ENCODE measurements around the gene STIM1.
"Not testable (repeated sequence)": the region's sequence is repeated elsewhere in the genome, so short reads cannot be mapped to it uniquely, and the experiment has no call there.

STIM1 gene

GRCh38 chr11:3855808-3856491 lies 486 bp downstream of the STIM1 start:
- peak; percentile 50 to 81 (median 66) for DNase-seq

DNA sequence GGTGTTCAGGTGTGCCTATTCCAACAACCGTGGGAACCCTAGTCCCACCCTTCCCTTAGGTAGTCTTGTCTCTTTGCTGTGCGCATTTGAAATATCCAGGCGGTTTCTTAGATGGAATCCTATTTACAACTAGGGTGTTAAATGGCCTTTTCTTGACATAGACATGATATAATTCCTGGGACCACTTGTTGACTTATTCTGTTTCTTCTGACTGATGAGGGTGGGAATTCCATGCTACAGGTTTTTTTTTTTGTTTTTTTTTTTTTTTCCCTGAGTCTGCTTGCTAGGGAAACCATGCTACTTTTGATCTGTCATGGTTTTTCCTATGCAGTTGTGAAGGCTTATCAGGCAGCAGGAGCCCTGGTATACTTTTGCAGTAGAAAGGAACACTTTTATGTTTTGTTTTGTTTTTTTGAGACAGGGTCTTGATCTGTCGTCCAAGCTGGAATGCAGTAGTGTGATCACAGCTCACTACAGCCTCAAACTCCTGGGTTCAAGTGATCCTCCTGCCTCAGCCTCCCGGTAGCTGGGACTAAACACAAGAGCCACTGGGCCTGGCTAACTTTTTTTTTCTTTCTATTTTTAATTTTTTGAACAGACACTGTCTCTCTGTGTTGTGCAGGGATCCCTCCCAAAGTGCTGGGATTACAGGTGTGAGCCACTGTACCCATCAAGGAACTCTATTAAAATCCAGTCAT lies 1.5 kb downstream of the STIM1 start:
- DNase-seq: no peak

- DNase-seq: no peak
These were observed 2.2 kb downstream of the STIM1 start for GRCh38 chr11:3857628-3858027.

- DNase-seq: no peak
These were observed 4.0 kb downstream of the STIM1 start for GRCh38 chr11:3859373-3859881.

- peak in 1 of 4 experiments; percentile 34 for DNase-seq
These were observed 4.9 kb downstream of the STIM1 start for GRCh38 chr11:3860375-3860774.

GRCh38 chr11:3860898-3861393 lies 5.5 kb downstream of the STIM1 start:
- DNase-seq: not testable (repeated sequence)

DNA sequence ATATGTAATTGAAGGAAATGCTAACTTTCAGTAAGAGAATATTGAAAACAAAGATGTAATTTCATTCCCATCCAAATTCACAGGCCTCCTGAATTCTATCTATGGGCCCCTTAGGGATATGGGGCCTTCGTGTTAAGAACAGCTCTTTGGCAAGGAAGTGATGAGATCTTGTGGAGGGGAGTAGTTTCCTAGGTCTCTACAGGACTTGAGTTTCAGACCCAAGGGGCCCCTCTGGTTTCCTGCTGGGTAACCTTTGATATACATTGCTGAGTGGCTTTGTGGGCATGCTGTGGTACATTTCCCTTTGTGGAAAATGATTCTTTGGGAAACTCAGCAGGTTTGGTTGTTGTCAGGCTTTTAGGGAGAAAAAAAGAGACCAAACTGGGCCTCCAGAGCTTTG lies 6.2 kb downstream of the STIM1 start:
- DNase-seq: no peak

DNA sequence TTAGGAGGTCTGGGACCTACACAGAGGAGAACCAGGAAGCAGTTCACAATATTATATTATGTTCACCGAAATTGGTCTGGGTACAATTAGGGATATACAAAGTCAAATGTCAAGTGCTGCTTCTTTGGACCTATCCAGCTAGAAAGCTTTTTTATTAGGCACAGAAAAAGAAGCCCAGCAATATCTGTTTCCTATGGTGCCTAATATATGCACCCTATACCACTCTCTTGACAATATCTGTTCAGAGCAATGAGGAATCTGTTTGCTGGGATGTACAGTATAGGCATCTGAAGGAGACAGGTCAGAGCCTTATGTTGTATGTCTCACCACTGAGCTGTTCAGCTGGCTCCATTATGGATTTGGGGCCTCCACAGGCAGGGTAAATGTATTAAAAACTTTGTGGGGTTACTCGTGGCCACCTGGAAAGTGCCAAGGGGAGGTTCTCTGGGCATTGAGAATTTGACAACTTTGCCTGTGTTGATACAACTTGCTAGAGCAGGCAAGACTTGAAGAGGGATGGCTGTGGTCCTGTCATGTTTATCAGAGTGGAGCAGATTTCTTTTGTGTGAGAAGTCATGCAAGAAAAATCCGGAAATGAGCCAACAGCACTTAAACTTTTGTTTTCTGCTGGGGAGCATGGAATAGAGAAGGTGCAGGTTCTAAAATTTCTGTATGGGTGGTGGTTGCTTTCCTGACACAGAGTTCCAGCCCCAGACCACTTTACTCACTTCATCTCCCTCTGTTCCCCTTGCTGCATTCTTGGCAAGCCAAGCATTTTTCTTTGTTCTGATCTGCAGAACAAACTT lies 10.1 kb downstream of the STIM1 start:
- peak in 1 of 4 experiments; percentile 36 for DNase-seq

- DNase-seq: peak; percentile 43 to 77 (median 67)
These were observed 10.7 kb downstream of the STIM1 start for GRCh38 chr11:3866206-3866605.

GRCh38 chr11:3866836-3867208 lies 11.4 kb downstream of the STIM1 start:
- DNase-seq: no peak

DNA sequence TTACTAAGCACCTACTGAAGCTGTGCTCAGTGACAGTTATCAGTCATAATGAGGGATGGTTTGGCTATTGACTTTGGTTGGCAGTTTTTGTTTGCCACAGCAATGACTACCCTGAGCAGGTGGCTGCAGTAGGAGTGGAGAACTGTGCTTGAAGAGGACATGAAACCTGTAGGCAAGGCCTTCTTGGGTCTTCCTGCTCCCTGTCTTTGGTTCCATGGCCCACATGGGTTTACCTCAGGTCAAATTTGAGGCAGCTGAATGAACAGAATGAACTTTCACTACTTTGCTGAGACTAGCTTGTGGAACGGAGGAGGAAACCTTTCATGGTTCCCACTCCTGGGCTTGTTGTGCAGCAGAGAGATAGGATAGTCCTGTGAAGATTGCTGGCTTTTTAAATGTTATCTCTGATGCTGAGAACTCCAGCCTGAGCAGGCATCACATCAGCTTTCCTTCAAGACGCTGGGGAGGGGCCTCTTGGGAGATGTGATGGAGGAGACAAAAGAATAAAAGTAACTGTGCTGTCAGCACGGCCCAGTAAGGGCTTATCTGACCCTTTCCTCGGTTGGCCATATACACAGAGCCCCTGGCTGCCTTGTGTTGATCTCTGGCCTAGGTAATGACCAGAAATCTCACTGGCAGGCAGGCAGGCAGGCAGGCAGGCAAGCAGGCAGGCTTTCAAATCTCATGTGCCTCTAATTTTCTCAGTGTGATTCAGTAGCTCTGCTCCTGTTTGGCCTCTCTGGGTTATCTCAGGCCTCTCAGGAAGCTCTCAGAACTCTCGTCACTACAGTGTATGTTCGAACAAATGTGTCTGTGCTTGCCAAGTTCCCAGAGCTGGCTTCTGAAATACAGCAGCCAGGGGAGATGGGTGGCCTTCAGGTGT lies 12.0 kb downstream of the STIM1 start:
- DNase-seq: no peak

DNA sequence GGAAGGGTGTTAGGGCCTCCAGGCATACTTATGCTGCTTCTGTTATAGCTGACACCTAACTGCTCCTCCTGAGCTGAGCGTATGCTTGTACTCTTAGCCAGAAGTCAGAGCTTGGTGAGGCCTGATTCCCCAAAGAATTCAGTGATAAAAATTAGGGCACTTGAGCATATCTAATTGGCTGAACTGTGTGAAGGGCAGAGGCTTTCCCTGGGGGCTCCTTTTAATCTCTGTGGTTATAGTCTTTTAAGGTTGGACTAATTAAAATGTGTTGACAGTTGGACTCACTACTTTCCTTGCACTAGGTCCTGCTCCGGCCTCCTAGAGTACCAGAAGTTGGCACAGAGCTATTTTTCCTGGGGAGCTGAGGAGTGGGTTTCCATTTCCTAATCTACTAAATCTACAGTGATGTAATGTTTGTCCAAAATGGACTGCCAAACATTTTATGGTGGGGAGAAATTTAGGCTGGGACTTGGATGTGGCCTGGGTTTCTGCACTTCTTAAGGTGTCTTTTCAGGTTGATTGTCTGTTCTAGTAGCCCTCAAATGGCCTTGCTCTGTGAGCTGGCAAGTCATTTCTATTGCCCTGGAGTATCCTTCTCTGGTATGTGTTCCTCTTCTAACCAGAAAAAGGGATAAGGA lies 18.4 kb downstream of the STIM1 start:
- DNase-seq: no peak

DNA sequence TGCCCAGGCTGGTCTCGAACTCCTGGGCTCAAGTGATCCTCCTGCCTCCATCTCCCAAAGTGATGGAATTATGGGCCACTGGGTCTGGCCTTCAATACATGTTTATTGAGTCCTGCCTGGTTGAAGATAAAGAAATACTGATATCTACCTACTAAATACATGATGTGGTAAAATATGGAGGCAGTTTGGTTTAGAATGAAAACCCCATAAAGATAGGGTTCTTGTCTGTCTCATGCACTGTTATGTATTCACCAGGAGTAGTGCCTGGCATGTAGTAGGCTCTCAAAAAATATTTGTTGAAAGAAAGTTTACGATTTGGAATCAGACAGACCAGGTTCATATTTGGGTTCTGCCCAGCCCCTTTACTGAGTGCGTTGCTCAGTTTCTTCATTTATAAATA lies 21.1 kb downstream of the STIM1 start:
- no peak for DNase-seq

- DNase-seq: no peak
These were observed 22.1 kb downstream of the STIM1 start for GRCh38 chr11:3877364-3878257.

DNA sequence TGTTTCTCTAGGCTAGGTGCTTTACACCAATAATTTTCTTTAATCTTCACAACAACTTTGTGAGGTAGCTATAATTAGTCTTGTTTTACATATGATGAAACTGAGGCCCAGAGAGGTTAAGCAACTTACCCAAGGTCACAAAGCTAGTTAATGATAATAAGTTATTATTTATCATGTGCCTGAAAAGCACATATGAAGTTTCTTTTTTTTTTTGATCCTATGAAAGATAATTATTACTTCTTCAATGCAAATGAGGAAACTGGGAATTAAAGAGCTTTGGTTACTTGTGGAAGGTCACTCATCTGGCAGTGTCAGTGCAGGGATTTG lies 22.8 kb downstream of the STIM1 start:
- DNase-seq: no peak

DNA sequence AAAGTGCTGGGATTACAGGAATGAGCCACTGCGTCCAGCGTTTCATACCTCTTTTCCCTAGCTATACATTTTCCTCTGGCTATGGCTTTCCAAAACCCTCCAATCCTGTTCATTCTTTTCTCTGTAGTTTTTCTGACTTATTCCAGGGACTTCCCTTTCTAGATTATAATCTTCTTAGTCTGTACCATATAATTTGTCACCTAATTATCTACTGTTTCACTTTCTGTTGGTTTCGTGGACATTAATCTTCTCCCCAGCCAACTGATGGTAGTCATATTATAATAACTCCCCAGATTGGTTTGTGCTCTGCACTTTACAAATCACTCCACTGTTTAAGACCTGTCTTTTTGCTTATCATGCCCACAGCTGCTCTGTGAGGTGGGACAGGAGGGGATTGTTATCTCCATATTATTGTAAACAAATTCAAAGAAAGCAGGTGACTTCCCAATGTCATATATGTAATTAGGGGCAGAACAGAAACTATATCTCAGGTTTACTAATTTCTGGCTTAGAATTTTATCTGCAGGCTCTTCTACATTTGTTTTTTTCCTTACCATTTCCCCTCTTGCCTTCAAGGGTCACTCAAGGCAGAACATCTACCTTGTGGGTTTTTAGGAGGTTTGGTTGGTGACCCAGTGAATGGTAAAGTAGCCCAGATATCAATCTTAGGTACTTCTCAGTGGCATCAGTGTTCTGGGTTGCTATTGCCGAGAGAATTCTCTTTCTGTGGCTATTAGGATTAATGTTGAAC lies 23.9 kb downstream of the STIM1 start:
- no peak for DNase-seq

DNA sequence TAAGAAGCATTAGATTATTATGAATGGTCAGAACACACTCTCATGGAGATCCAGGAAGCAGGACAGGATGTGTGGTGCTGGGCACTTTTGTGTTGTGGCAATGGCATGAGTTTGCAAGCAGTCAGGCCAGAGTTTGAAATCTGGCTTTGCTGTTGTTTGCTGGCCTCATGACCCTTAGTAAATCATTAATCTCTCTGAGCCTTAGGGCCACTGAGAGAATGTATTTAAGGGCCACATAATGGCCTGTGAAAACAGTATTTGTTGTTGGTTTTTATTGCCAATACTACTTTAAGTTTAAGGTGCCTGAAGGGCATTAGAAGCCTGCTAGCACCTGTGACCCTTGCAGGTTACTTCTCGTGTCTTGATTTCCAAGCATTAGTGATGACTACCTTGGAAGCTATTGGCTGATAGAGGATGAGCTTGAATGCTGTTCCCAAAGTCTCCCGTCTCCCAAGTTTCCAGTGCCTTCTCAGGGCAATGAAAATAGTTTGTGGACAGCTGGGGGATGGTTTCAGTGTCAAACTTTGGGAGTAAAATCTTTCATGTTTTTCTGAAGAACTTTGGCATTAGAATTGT lies 24.6 kb downstream of the STIM1 start:
- no peak for DNase-seq

DNA sequence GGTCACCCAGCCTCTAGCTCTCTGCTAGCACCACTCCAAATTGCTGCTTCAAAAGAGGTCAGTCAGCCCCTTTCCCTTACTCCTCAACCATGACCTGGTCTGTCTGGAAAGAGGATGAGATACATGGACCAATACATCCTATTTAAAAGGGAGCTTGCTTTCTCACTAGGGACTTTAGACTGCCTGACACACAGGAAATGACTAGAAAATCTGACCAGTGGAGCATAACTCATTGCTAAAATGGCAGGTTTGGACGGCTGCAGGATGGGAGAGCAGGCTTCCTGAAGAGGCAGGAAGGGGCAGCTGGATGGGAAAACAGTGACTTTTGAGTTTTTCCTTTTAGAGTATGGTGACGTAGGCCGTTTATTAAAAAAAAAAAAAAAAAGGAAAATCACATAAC lies 25.3 kb downstream of the STIM1 start:
- no peak for DNase-seq

DNA sequence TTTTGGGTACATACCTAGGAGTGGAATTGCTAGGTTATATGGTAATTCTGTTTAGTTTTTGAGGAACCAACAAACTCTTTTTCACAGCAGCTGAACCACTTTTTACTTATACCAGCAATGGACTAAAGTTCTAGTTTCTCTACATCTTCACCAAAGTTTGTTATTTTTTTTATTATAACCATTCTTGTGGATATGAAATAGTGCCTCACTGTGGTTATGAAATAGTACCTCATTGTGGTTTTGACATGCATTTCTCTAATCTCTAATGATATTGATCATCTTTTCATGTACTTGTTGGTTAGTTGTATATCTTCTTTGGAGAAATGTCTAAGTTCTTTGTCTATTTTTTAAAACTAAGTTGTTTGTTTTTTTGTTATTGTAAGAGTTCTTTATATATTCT lies 27.2 kb downstream of the STIM1 start:
- DNase-seq: no peak

- DNase-seq: no peak
These were observed 30.4 kb downstream of the STIM1 start for GRCh38 chr11:3885855-3886254.
